Fibroblast of gingiva (primary cell): ENCODE measurements around the gene VSTM2L.
"Not testable (repeated sequence)": the region's sequence is repeated elsewhere in the genome, so short reads cannot be mapped to it uniquely, and the experiment has no call there.

Source experiments
- DNase-seq: peaks from one replicate; pipeline ENCODE4 v3.0.0-alpha.2; 2011; ENCODE audit warnings: low read depth

The VSTM2L gene

DNA sequence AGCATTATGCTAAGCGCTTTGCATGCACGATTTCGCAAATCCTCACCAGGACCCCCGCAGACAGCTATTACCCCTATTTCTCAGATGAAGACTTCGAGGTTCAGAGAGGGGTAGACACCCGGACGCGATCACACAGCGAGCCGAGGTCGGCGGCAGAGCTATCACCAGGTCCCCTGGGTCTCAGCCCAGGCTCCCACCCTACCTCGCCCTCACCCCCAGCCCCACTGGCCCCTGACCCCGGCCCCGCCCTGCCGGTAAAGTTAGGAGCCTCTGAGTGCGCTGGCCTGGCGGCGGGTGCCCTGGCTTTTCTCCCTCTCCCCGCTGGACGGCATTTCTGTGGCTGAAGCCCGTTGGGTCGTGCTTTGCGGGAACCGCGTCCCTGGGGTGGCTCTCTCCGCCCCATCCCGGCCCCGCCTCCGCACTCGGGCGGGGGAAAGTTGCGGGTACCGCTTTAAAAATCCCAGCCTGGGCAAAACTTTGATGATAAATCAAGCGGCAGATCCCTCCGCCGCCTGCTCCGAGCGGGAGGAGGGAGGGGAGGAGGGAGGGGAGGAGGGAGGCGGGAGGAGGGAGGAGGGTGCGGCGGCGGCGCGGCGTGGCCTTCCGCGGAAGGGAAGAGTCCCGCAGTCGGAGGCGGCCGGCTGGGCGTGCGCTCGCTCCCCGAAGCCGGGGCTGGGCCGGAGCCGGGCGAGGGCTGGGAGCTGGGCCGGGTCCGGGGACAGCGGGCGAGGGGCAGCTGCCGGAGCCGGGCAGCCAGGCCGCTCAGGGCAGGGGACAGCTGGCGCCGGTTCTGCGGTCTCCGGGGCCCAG lies at the start of gene VSTM2L:
Gene VSTM2L (plus strand): TSS at position 624 of the 810 bp plus-strand sequence. CDS start 224 bp downstream, outside the sequence.
- peak; percentile 82 for DNase-seq

DNA sequence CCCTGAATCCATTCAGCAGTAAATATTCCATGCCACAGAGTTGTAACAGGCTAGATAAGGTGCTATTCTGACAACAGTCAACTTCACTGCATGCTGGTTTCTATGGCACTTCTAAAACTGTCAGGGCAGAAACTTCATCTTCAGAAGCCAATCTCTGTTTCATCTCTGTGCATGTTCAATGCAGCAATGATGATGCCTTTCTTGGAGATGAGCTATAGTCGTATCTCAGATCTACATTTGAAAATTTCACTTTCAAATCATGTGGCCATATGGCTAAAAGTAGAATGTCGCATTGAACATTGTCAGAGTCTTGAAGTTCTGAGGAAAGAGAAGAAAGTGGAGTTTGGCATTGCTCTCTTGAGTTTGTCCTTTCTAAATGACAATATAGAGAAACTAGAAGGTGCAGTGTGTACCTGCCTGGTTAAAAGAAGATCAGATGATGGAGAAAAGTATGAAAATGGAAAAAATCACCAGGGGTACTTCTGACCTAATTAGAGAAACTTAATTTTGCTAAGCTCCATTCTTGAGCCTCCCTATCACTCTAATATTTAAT lies 49.0 kb upstream of the VSTM2L start:
- DNase-seq, result no peak

DNA sequence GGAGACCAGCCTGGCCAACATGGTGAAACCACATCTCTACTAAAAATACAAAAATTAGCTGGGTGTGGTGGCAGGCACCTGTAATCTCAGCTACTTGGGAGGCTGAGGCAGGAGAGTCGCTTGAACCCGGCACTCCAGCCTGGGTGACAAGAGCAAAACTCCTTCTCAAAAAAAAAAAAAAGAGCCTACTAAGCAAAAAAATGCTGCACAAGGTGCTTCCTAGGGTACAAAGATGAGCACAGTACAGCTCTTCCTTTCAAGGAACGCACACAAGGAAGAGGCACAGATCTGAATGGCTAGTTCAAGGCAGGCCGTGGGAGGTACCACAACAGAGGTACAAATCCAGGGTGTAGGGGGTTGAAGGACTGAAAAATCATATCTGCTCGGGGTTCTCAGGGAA lies 46.9 kb upstream of the VSTM2L start:
- DNase-seq, result not testable (repeated sequence)

GRCh38 chr20:37856932-37857660 lies 45.8 kb upstream of the VSTM2L start:
- DNase-seq, result peak; percentile 66

- DNase-seq, result no peak
Measured at GRCh38 chr20:37859406-37860171, 43.3 kb upstream of the VSTM2L start.

- no peak for DNase-seq
Measured at GRCh38 chr20:37863289-37863688, 39.6 kb upstream of the VSTM2L start.

DNA sequence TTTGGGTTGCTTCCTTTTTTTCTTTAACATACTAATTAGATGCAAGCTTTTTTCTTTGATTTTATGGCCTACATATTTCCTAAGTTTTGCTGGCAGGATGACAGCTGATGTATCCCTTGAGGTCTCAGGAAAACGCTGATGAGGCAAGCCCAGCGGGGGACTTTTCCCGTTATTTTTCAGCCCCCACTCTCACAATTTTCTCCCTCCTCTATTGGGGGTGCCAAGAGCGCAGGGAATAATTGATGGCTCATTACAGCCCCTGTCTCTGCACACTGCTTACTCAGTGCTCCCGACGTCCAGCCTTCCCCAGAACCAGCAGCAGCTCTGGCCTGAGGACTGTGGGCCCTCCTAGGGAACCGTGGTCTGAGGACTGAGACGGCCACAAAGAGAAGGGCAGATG lies 38.6 kb upstream of the VSTM2L start:
- no peak for DNase-seq

DNA sequence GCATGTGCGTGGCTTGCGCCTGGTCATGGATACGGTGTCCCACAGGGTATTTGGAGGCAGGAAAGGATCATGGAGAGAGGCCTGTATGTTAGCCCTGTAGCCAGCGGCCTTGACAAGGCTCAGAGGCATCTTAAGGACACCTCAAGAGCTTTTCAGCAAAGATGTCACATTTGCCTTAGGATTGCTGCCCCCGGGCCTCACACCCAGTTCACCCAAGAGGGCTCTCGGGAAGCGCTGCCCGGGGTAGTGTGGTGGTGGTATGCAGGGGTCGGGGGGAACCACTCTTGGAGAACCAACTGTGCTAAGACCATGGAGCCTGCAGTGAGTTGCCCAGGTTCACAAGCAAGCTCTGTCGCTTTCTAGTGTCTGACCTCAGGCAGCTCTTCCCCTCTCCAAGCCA lies 36.9 kb upstream of the VSTM2L start:
- no peak for DNase-seq

DNA sequence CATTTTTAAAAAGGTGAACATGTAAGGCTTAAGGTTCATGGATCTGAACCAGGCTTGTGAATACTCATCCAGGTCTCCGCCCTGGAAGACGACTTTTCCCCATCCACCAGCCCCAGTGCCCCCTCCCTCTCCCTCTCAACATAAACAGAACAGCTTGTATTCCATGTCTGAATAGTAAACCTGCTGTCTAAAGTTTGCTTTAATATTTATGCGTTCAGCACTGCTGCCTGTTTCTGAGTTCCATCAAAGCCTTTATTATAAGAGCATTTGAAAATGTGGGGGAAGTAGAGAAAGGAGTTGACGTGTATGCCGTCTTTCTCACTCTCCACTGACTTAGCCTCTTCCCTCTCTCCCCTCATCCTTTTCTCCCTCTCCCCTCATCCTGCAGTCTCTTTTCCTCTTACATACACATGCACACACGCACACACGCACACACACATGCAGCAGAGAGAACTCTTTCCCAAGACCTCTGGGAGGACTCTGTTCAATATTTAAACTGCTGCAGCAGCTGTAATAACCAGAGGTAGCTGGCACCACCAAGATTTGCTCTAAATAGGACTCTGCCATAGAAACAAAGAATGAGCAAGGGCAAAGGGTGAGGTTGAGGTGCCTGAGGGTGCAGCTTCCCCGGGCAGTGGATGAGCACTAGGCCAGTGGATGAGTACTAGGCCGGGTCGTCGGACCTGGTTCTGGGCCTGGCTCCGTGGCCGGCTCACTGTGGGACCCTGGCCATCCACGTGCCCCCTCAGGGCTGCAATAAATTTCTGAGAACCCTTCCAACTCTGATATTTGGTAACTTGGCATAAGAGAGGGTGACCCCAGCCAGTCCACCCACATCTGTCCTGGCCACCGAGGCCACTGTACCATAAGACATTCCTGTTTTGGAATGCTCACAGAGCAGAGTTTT lies 35.4 kb upstream of the VSTM2L start:
- peak; percentile 15 for DNase-seq

- no peak for DNase-seq
Measured at GRCh38 chr20:37868851-37869333, 34.0 kb upstream of the VSTM2L start.

GRCh38 chr20:37869334-37869861 lies 33.5 kb upstream of the VSTM2L start:
- no peak for DNase-seq

DNA sequence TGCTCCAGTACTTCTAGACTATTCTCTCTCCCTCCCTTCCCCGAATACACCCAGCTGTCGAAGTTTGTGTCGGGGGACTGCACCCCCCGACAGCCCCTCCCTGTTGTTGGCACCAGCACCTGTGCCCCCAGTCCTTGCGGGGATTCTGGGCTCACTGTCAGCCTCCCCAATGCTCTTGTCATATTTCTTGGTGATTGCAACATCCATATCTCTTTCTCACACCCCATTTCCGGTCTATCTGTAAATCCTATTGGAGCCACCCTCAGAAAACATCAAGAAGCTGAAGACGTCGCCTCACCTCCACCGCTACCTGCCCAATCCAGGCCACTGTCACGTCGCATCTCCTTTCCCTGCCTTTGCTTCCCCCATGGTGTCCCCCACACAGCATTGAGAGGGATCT lies 32.6 kb upstream of the VSTM2L start:
- DNase-seq, result no peak

DNA sequence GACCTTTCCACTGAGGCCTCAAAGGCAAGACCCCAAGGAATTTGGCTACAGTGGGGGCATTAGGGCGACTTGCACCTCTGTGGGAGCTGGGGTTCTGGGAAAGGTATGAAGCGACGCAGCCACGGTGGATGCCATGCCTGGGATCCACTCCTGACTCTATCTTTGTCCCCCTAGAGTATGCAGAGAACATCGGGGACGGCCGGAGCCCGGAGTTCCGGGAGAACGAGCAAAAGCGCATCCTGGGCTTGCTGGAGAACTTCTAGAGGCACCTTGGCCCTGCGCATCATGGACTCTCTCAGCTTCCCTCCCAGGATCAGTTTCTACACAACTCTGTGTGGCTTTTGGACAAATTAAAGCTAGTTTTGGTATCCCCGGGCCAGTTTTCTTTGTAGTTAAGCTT lies 31.2 kb upstream of the VSTM2L start:
- DNase-seq, result no peak

GRCh38 chr20:37872161-37872560 lies 30.8 kb upstream of the VSTM2L start:
- no peak for DNase-seq

DNA sequence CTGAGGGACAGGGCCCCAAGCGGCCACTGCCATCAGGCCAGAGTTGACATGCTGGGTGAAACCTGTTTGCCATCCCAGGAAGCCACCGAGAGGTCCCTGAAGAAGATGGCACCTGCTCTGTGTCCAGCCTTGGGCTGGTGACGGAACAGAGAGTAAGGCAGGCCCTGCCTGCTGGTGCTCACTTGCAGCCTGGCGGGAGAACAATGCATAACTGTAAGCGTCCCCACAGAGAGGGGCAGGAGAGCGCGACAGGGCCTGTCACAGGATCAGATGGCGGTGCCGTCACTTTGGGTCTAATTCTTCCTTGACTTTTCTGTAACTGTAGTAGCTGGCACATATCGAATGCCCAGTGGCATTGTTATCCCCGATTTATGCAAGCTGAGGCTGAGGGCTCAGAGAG lies 29.0 kb upstream of the VSTM2L start:
- no peak for DNase-seq

DNA sequence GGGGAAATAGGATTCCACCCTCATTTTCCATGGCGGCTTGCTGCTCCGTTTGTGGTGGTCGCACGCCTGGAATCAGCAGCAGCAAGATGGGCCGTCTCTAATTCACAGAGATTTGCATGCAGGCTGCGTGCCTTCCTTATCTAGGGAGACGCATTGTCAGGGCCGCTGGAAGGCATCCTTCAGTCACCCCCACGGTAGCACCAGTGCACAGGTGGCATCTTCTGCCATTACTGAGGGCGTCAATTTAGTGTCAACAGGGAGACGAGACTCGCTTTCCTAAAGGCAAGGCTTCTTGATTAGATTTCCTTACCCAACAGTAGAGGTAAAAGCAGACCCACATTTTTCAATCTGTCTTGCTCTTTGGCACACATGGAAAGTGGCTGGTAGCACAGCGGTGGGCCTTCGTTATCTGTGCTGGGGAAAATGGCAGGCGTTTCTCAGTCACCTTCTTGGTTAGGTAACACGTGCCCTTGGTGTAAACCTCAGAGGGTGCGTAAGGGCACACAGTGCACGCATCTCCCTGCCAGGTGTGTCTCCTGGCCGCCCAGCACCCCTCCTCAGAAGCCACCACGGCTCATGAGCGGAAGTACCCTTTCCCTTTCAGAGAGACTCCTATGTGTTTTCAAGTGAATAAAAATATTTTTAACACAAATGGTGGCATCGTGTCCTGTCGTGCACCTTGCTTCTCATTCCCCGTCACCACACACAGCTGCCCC lies 27.3 kb upstream of the VSTM2L start:
- DNase-seq, result no peak

- no peak for DNase-seq
Measured at GRCh38 chr20:37876863-37877262, 26.1 kb upstream of the VSTM2L start.

- DNase-seq, result no peak
Measured at GRCh38 chr20:37877832-37878772, 24.8 kb upstream of the VSTM2L start.
